HK-2 (cell line): ENCODE results near the gene ABCB8.

Experiments
- DNase-seq: peaks from one replicate; pipeline ENCODE4 v3.0.0-alpha.2; 2018; ENCODE audit not compliant: unreplicated experiment

Gene ABCB8

GRCh38 chr7:151028131-151028947 is at the start of gene ABCB8:
Gene ABCB8 (plus strand): TSS chr7:151028450. CDS start chr7:151028516, 66 bp downstream.
- peak; percentile 99 for DNase-seq

GRCh38 chr7:150979713-150980390 is 48.4 kb upstream of the ABCB8 start:
- no peak for DNase-seq

- DNase-seq = no peak
Measured at GRCh38 chr7:150980663-150981062, 47.6 kb upstream of the ABCB8 start.

- no peak for DNase-seq
Measured at GRCh38 chr7:150981644-150982043, 46.6 kb upstream of the ABCB8 start.

DNA sequence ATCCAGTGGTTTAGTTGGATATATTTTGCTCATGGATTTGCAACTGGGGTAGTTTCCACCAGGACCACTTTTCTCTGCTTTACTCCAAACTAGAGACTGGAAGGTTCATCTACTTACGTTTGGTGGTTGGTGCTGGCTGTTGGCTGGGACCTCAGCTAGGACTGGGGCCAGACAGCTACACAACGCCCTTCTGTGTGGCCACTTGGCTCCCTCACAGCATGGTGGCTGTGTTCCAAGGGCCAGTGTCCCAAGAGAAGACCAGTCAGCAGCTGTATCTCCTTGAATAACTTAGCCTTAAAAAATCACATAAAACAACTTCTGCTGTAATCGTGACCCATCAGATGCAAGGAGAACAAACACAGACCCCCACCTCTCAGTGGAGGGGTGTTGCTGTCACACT is 45.9 kb upstream of the ABCB8 start:
- no peak for DNase-seq

- DNase-seq = no peak
Measured at GRCh38 chr7:150983893-150984368, 44.3 kb upstream of the ABCB8 start.

GRCh38 chr7:150986099-150986512 is 42.1 kb upstream of the ABCB8 start:
- DNase-seq = peak; percentile 43

DNA sequence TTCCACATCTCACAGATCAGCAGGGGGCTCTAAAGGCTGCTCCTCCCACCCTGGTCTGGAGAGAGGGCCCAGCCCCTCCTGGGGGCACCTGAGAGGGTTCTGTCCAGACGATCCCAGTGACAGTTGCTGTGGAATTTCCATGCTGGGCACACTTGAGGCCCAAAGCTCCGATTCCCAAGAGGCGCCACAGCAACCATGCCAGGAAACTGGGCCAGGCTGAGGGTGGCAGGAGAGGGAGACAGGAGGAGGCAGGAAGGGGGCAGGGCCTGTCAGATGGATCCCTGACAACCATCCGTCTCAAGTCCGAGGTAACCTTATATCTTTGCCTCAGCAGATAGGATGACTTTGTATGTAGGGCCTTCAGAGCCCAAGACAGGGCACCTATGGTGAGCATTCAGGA is 41.7 kb upstream of the ABCB8 start:
- DNase-seq = no peak

DNA sequence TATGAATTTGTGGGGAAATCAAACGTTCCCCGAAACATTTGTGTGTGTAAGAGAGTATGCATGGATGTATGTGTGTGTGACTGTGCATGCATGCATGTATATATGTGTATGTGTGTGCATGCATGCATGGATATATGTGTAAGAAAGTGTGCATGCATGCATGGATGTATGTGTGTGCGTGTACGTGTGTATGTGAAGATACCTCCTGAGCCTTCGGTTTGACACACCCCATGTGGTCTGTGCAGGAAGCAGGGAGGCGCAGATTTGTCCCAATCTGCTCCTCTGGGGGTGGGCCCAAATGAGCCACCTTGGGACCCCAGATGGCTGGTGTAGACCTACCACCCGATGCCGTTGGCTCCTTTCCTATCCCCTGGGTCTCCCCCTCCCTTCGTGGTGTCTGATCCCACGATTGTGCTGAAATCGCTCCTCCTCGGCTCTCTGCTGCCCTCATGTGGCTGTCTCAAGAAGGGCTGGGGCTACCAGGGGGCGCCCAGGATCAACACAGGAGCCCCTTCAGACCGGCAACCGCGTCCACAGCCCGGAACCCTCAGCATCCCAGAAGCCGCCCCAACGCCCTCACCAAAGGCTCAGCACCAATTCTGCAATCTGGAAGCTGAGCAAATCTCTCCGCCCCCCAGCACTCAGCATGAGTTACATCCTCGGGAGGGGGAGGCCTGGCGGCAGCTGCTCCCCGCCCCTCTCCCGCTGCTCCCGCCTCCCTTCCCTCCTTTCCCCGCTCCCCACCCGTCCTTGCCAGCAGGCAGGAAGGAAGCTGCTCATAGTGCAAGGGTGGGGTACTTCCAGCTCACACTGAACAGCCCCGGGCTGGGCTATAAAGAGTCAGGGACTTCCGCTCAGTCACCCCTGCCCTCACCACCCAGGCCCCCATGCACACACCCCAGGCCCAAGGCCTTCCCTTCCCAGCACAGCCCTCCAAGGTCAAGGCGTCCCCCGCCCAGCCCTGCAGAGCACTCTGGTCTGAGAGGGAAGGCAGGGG is 39.7 kb upstream of the ABCB8 start:
- DNase-seq = no peak

- DNase-seq = no peak
Measured at GRCh38 chr7:150989456-150989855, 38.8 kb upstream of the ABCB8 start.

DNA sequence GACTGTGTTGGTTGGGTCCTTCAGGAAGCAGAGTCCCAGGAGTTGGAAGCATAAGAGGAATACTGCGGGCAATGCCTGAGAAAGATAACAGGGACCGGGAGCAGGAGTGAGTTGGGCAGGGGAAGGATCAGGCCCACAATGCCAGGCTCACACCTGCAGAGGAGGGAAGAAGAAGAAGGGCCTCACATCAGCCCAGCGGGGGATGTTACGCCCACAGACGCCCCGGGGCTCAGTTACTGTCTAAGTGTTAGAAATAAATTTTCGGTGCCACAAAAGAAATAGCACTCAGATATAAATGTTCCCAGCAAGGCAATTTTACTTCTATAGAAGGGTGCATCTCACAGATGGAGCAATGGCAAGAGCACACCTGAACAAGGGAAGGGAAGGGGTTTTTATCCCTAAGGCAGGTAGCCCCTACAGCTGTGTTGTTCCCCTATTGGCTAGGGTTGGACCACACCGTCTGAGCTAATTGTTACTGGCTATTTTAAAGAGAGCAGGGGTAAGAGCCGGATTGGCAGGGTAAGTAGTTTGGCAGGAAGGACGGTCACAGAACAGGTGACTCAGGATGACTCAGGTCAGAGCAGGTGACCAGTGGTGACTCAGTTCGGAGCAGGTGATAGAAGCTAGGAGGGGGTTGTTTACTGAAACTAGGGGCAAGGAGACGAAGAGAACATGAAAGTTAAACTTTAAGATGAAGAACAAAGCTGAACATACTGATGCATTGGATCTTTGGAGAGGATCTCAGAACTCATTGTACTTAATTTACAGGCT is 37.6 kb upstream of the ABCB8 start, which contains the start of gene NOS3:
TSS of gene NOS3 (plus strand) at position 602 of the 771 bp plus-strand sequence. CDS start 2,787 bp downstream, outside the sequence.
- DNase-seq = no peak

- no peak for DNase-seq
Measured at GRCh38 chr7:150992051-150992640, 36.1 kb upstream of the ABCB8 start.

DNA sequence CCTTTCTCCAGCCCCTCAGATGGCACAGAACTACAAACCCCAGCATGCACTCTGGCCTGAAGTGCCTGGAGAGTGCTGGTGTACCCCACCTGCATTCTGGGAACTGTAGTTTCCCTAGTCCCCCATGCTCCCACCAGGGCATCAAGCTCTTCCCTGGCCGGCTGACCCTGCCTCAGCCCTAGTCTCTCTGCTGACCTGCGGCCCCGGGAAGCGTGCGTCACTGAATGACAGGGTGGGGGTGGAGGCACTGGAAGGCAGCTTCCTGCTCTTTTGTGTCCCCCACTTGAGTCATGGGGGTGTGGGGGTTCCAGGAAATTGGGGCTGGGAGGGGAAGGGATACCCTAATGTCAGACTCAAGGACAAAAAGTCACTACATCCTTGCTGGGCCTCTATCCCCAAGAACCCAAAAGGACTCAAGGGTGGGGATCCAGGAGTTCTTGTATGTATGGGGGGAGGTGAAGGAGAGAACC is 35.4 kb upstream of the ABCB8 start:
- no peak for DNase-seq

DNA sequence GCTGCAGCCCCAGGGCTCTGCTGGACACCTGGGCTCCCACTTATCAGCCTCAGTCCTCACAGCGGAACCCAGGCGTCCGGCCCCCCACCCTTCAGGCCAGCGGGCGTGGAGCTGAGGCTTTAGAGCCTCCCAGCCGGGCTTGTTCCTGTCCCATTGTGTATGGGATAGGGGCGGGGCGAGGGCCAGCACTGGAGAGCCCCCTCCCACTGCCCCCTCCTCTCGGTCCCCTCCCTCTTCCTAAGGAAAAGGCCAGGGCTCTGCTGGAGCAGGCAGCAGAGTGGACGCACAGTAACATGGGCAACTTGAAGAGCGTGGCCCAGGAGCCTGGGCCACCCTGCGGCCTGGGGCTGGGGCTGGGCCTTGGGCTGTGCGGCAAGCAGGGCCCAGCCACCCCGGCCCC is 34.7 kb upstream of the ABCB8 start:
- DNase-seq = no peak

GRCh38 chr7:150994141-150994837 is 34.0 kb upstream of the ABCB8 start:
- no peak for DNase-seq

- DNase-seq = no peak
Measured at GRCh38 chr7:150994838-150995510, 33.3 kb upstream of the ABCB8 start.

GRCh38 chr7:150996376-150997074 is 31.7 kb upstream of the ABCB8 start:
- no peak for DNase-seq

- no peak for DNase-seq
Measured at GRCh38 chr7:150997075-150997511, 31.2 kb upstream of the ABCB8 start.
